GM13976 (cell line): ENCODE measurements around the gene MYO1E.

Source experiments
- DNase-seq: peaks from one replicate; pipeline ENCODE4 v3.0.0; 2012; ENCODE audit warnings: low spot score
- CTCF ChIP-seq: IDR thresholded peaks from 2 replicates; pipeline ENCODE4 v1.5.1; 2012; ENCODE audit warnings: borderline replicate concordance, mild to moderate bottlenecking; ENCODE audit not compliant: insufficient read depth; ENCODE audit errors: extremely low read depth, missing control alignments, control extremely low read depth
- in situ Hi-C: fragments of 300-500 bp; cut with MboI; formaldehyde crosslinking; loops from one replicate; pipeline ENCODE4 v1.12.0; 2022; ENCODE audit warnings: low sequenced_read_pairs, mixed read lengths, inconsistent platforms; ENCODE audit not compliant: unreplicated experiment

Gene MYO1E

DNA sequence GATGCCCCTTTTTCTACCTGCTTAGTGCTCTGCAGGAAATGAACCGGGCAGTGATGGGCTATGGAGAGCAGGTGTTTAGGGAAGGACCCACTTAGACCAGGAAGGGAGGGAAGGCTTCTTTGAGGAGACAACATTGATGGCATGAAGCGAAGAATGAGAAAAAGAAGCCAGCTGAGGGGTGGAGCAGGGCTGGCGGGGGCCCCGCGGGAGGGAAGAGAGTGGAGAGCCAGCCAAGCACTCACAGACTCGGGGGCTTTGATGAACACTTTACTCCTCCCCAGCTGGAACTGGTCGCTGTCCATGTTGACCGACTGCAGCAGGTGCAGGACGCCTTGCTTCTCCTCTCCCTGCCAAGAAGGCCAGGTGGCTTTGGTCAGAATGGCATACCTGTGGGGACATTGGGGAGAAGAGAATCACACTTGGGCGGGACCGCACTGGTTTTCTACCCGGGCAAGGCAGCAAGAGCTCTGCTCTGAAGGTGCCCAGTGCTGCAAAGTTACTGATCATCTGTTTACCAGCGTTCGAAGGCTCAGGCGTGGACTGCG lies 194.4 kb downstream of the MYO1E start:
- in situ Hi-C loops = no loop called here

DNA sequence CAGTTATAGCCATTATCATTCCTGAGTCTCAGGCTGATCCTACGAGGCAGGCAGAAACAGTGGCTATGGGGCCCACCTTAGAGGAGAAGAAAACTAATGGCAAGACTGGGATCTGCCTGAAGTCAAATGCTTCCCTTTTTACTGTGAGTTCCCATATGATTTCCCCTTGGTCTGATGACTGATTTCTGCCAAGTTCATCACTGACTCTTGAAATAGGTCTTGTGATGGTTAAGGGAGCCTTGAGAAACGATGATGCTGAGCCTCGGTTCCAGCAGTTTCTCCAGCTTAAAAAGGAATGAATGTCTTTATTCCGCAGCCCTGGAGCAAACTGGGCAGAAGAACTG lies 195.4 kb downstream of the MYO1E start:
- in situ Hi-C loops = no loop called here
- TF ChIP-seq CTCF = no peak
- DNase-seq = peak; percentile 51

More for the DNA sequence above, 194.4 kb downstream of the MYO1E start:
- TF ChIP-seq CTCF = no peak
- no peak for DNase-seq

DNA sequence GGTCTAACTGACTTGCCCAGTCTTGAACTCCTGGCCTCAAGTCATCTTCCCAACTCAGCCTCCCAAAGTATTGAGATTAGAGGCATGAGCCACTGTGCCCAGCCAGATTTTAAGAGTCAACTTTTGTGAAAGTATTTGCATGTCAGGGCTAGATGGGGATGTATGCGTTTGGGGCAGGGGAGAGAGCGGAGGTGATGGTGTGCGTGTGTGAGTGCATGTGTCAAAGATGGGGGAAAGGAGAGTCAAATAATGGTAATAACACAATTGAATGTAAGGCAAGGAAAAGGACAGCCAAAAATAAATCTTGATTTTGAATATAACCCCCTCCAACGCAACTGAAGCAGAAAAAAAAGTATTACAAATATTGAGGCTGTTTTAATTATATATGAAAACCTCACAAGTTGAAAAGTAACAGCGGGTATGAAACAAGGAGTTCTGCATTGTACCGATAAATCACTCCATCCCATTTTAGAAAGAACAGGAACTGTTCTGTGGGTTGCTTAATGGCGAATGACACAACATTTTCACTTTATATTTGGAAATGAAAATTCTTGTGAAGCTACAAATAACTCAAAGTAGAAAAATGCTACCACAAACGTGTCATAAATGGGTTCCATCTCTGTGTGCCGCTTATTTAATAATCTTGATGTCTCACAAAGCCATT lies 195.9 kb downstream of the MYO1E start:
- in situ Hi-C loops = no loop called here

GRCh38 chr15:59174835-59175831 lies 197.5 kb downstream of the MYO1E start:
- peak; percentile 30 for TF ChIP-seq CTCF
- peak; percentile 58 for DNase-seq
- in situ Hi-C loops = loop anchor here (25.0 kb wide), 1 partner anchor 312 kb away; no protein-coding TSS in a partner anchor

More for the DNA sequence above, 195.9 kb downstream of the MYO1E start:
- TF ChIP-seq CTCF = no peak
- no peak for DNase-seq

DNA sequence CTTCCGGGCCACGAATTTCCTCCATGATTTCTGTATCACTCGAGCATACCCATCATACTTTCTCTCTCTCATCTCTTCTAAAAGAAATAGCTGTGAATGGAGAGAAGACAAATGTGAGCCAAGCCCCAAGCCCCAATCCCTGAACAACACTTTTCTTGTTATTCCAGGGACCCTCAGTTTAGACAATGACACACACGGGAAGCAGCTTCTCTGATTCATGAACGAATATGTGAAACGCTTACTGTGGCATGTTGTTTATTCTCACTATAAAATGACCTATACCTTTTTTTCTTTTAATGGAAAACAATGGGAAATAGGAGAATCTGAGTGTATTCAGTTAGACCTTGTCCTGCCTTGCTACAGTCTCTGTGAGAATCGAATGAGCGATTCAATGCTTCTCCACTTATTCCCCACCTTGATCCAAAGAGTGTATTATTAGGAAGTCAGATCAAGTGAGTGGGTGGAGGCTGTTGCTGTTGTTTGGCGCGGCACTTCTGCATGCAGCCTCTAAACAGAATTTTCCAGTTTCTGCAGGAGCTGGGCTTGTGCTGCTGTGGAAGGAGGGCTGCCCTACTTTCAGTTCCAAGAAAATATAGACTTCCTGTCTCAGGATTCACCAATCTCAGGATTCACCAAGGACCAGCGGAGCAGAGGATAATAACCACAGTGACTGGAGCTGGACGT lies 198.4 kb downstream of the MYO1E start:
- no peak for TF ChIP-seq CTCF
- DNase-seq = no peak
- in situ Hi-C loops = loop anchor here (25.0 kb wide), 1 partner anchor 313 kb away; no protein-coding TSS in a partner anchor

DNA sequence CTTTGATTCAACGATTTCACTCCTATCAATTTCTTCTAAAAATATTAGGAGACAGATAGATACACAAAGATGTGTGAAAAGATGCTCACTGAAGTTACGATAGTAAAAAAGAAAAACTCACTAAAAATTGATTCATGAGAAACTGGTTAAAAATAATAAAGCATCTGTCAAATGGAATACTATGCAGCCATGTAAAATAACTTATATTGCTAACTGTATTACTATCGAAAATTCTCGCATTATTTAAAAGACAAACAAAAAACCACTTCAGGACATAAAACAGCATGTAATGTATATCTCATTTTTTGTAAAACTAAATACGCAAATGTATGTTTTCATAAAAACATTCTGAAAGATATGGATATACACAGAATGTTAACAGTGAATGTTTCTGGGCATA lies 199.5 kb downstream of the MYO1E start:
- in situ Hi-C loops = loop anchor here (25.0 kb wide), 1 partner anchor 314 kb away; no protein-coding TSS in a partner anchor
- no peak for TF ChIP-seq CTCF
- no peak for DNase-seq
